ENCODE measurements around the gene TMEM212. TPM values are rescaled to one million over a fixed set of nuclear protein-coding genes. Genes with fewer than 3 reads are reported as not detected.
A peak's percentile ranks its signal among the peaks of the same experiment; 100 is the strongest.

The TMEM212 gene
- total RNA-seq, 1 experiment from 2014 or later: not detected

DNA sequence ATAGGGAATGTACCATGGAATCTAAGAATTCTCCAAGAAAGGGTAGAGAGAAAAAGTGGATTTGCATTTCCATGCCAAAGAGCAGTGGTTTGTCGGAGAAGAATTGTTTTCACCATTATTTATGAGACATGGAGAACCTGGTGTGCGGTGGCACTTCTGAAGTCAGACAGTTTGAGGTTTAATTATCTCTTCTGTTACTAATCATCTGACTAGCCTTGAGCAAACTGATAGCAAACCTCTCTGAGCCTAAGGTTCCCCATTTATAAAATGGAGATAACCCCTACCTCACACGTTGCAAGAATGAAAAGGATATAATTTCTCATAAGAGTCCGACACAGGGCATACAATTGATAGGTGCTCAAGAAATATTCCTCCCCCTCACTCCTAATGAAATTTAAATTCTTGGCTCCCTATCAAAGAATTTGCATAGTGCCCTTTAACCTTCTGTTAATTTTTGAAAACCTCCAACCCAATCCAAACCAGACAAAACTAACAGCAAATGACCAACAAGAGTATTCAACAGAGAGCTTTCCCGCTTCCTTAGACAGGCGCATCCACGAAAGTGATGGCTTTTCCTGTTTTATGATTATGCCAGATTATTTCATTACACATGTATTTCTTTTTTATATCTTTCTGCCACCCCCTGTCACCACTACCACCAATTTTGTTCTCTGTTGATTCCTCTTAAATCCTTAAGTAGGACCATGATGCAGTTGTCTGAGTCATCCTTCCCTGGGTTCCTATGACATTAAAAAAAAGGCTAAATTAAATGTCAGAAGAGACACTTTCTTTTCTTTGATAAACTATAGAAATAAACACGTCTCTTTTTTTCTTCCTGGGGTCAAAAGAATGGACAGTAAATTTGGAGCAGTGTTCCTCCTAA is 28.5 kb downstream of the TMEM212 start:
- intact Hi-C loops (cut with micrococcal nuclease; ENCODE audit: unreplicated experiment): loop anchor here (5.0 kb wide), 1 partner anchor 81 kb away; no protein-coding TSS in a partner anchor
- Histone ChIP-seq H3K9me3 (ENCODE audit: insufficient read depth, low read depth) (no peaks in the 10 kb centered on the region), H4K20me1 (ENCODE audit: insufficient read depth) (no peaks in the 10 kb centered on the region), H2AFZ (no peak overlapping the region), H3K9me2 (ENCODE audit: insufficient read depth) (no peaks in the 10 kb centered on the region), H3K27ac (no peak overlapping the region), H3K4me3 (no peak overlapping the region), H3K4me1 (replicated peaks; ENCODE audit: insufficient read depth) (peaks cover 15% of the 10 kb centered on the region; the same call in 1 of the 2 replicates), H3K36me3 (ENCODE audit: low read depth) (no peaks in the 10 kb centered on the region), H3K27me3 (ENCODE audit: insufficient read depth, low read depth) (no peaks in the 10 kb centered on the region), H3K79me2 (ENCODE audit: low read depth) (no peaks in the 10 kb centered on the region), H3F3A (ENCODE audit: insufficient read depth, low read depth) (no peaks in the 10 kb centered on the region), H3K4me2 (no peak overlapping the region)
- TF ChIP-seq, protein P1, sequence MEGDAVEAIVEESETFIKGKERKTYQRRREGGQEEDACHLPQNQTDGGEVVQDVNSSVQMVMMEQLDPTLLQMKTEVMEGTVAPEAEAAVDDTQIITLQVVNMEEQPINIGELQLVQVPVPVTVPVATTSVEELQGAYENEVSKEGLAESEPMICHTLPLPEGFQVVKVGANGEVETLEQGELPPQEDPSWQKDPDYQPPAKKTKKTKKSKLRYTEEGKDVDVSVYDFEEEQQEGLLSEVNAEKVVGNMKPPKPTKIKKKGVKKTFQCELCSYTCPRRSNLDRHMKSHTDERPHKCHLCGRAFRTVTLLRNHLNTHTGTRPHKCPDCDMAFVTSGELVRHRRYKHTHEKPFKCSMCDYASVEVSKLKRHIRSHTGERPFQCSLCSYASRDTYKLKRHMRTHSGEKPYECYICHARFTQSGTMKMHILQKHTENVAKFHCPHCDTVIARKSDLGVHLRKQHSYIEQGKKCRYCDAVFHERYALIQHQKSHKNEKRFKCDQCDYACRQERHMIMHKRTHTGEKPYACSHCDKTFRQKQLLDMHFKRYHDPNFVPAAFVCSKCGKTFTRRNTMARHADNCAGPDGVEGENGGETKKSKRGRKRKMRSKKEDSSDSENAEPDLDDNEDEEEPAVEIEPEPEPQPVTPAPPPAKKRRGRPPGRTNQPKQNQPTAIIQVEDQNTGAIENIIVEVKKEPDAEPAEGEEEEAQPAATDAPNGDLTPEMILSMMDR (conservative IDR thresholded peaks at IDR 0.05): no peak
- TF ChIP-seq EZH2 (IDR thresholded peaks at IDR 0.05; ENCODE audit: low read depth): no peak
- CTCF ChIA-PET: no interaction called here
- POLR2A ChIA-PET (ENCODE audit: unreplicated experiment): no interaction called here
- DNase-seq: no peak
- BruUV-seq (replicated peaks): no TSS peak

DNA sequence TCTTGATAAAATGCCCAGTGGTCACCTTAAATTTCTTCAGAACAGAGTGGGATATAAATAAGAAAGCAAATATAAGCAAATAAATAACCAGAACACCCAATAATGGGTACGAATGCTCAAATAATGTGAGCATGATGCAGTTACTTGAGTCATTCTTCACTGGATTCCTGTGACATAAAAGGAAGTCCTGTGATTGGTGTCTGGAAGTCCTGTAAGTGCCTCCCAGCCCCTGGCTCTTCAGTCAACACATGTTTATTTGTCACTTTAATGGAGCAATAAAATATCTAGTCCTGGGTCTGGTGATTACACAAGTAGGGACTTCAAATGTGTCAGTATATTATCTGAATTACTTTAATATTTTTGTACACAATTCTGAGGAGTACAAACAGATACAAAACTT is 30.4 kb downstream of the TMEM212 start:
- TF ChIP-seq EZH2 (IDR thresholded peaks at IDR 0.05; ENCODE audit: low read depth): no peak
- TF ChIP-seq, protein P1 (conservative IDR thresholded peaks at IDR 0.05): no peak
- H3K4me2 ChIP-seq: no peak overlapping the region
- POLR2A ChIA-PET (ENCODE audit: unreplicated experiment): no interaction called here
- H2AFZ ChIP-seq: no peak overlapping the region
- H3K4me3 ChIP-seq: no peak overlapping the region
- no peak for DNase-seq
- H3K79me2 ChIP-seq (ENCODE audit: low read depth): no peaks in the 10 kb centered on the region
- no peaks in the 10 kb centered on the region for H3K9me3 ChIP-seq (ENCODE audit: insufficient read depth, low read depth)
- no TSS peak for BruUV-seq (replicated peaks)
- CTCF ChIA-PET: no interaction called here
- H3K36me3 ChIP-seq (ENCODE audit: low read depth): no peaks in the 10 kb centered on the region
- H4K20me1 ChIP-seq (ENCODE audit: insufficient read depth): no peaks in the 10 kb centered on the region
- 0 out of 2 replicates have a peak overlapping the region, but pooled peaks have one; percentile 0 for H3K27ac ChIP-seq
- no peaks in the 10 kb centered on the region for H3K9me2 ChIP-seq (ENCODE audit: insufficient read depth)
- peaks cover 15% of the 10 kb centered on the region; the same call in 1 of the 2 replicates for H3K4me1 ChIP-seq (replicated peaks; ENCODE audit: insufficient read depth)
- intact Hi-C loops (cut with micrococcal nuclease; ENCODE audit: unreplicated experiment): loop anchor here (5.0 kb wide), 1 partner anchor 79 kb away; no protein-coding TSS in a partner anchor
- H3F3A ChIP-seq (ENCODE audit: insufficient read depth, low read depth): no peaks in the 10 kb centered on the region
- no peaks in the 10 kb centered on the region for H3K27me3 ChIP-seq (ENCODE audit: insufficient read depth, low read depth)

DNA sequence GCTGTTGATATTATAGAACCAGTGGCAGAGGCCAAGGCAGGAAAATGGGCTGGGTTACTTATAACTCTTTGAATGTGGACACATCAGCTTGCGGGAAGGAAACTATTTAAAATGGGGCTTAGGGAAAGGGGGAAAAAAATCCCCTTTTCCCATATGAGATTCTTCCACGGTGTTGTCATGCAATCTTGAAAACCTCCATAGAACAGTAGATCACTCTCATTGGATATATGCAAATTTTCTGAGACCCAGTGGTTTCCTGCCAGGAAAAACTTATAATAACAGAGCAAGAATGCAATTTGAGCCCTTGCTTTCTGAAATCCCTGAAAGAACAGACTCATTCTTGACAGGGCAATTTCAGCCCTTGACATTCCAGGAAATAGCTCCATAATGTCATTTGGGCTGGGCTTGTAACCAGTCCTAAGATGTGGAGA is 31.1 kb downstream of the TMEM212 start:
- Histone ChIP-seq H4K20me1 (ENCODE audit: insufficient read depth) (no peaks in the 10 kb centered on the region), H2AFZ (no peak overlapping the region), H3F3A (ENCODE audit: insufficient read depth, low read depth) (no peaks in the 10 kb centered on the region), H3K4me3 (no peak overlapping the region), H3K79me2 (ENCODE audit: low read depth) (no peaks in the 10 kb centered on the region), H3K27ac (0 out of 2 replicates have a peak overlapping the region, but pooled peaks have one; percentile 0), H3K36me3 (ENCODE audit: low read depth) (no peaks in the 10 kb centered on the region), H3K9me3 (ENCODE audit: insufficient read depth, low read depth) (no peaks in the 10 kb centered on the region), H3K4me1 (replicated peaks; ENCODE audit: insufficient read depth) (peaks cover 15% of the 10 kb centered on the region; the same call in 1 of the 2 replicates), H3K4me2 (no peak overlapping the region), H3K27me3 (ENCODE audit: insufficient read depth, low read depth) (no peaks in the 10 kb centered on the region), H3K9me2 (ENCODE audit: insufficient read depth) (no peaks in the 10 kb centered on the region)
- peak; percentile 44 to 49 for DNase-seq
- CTCF ChIA-PET: interaction anchor here (0.5 kb wide), 1 partner anchor 415 kb away, joined by 14 read pairs; no protein-coding TSS in a partner anchor
- POLR2A ChIA-PET (ENCODE audit: unreplicated experiment): interaction anchor here (0.5 to 1.0 kb wide), 6 partner anchors 10 to 1001 kb away, joined by 3 to 27 read pairs (median 4); no protein-coding TSS in a partner anchor
- intact Hi-C loops (cut with micrococcal nuclease; ENCODE audit: unreplicated experiment): loop anchor here (1.0 to 5.0 kb wide), 5 partner anchors 29 to 266 kb away; partner anchors contain the start of gene PLD1
- BruUV-seq (replicated peaks): no TSS peak
- no peak for TF ChIP-seq EZH2 (IDR thresholded peaks at IDR 0.05; ENCODE audit: low read depth)
- TF ChIP-seq, protein P1 (conservative IDR thresholded peaks at IDR 0.05): no peak

Data from PC-9 (cell line).